Epithelial cell of proximal tubule (primary cell): ENCODE data around the gene STK11IP. TPM values are rescaled to one million over a fixed set of nuclear protein-coding genes. Genes with fewer than 3 reads are reported as not detected.

ENCODE experiments used
- DNase-seq: peaks from one replicate; pipeline ENCODE4 v3.0.0-alpha.2; 2011; ENCODE audit warnings: low read depth
- H3K4me3 ChIP-seq: 2 replicates; pipeline ENCODE4 v1.5.1; 2011; ENCODE audit warnings: low read depth, mild to moderate bottlenecking, low read length
- CTCF ChIP-seq: conservative IDR thresholded peaks from 2 replicates; pipeline ENCODE4 v1.5.1; 2012; ENCODE audit warnings: low read depth, mild to moderate bottlenecking, low read length
- total RNA-seq: library from RNA; depleted of rRNA; stranded (reverse); fragments of >200 nt; gene quantifications from 2 replicates; pipeline ENCODE4 v1.2.3, GENCODE V29; 2015

STK11IP gene
- total RNA-seq, 1 donor from 2014 or later = 35.7 TPM

GRCh38 chr2:219663116-219663762 is 65.6 kb downstream of the STK11IP start:
- TF ChIP-seq CTCF = no peak
- no peak for DNase-seq
- no peak overlapping the region for H3K4me3 ChIP-seq

- no peak overlapping the region for H3K4me3 ChIP-seq
- no peak for TF ChIP-seq CTCF
- no peak for DNase-seq
Measured at GRCh38 chr2:219664041-219664440, 66.4 kb downstream of the STK11IP start.

GRCh38 chr2:219664944-219665343 is 67.3 kb downstream of the STK11IP start:
- no peak overlapping the region for H3K4me3 ChIP-seq
- no peak for TF ChIP-seq CTCF
- no peak for DNase-seq

GRCh38 chr2:219665926-219666325 is 68.3 kb downstream of the STK11IP start:
- TF ChIP-seq CTCF = no peak
- DNase-seq = no peak
- no peak overlapping the region for H3K4me3 ChIP-seq

Other genes starting within 250 kb of the STK11IP start
- 40.0 and 54.0 TPM in 2 replicates for gene DNPEP, start 209.9 kb upstream of the STK11IP start, total RNA-seq
- not detected in 2 replicates for gene DES, start 179.5 kb upstream of the STK11IP start, total RNA-seq
- 4.6 and 28.3 TPM in 2 replicates for gene SPEG, start 163.0 kb upstream of the STK11IP start, total RNA-seq
- 27.2 and 35.3 TPM in 2 replicates for gene GMPPA, start 99.0 kb upstream of the STK11IP start, total RNA-seq
- gene ASIC4, start 83.4 kb upstream of the STK11IP start, total RNA-seq = not detected in 2 replicates
- gene CHPF, start 54.0 kb upstream of the STK11IP start, total RNA-seq = 96.2 and 122 TPM in 2 replicates
- gene TMEM198, start 53.8 kb upstream of the STK11IP start, total RNA-seq = 1.6 and 1.7 TPM in 2 replicates
- gene OBSL1, start 26.3 kb upstream of the STK11IP start, total RNA-seq = 38.8 and 87.0 TPM in 2 replicates
- gene INHA, start 25.5 kb upstream of the STK11IP start, total RNA-seq = 0.17 and 0.22 TPM in 2 replicates
- gene SLC4A3, start 29.8 kb downstream of the STK11IP start, total RNA-seq = 6.6 and 12.2 TPM in 2 replicates